GM18499 (cell line): Measurements from ENCODE around the gene ZNF132.
"Not testable (repeated sequence)": the region's sequence is repeated elsewhere in the genome, so short reads cannot be mapped to it uniquely, and the experiment has no call there.

Experiments
- ATAC-seq: cut with Tn5 transposase; IDR thresholded peaks from one replicate; pipeline ENCODE4 v1.9.1; 2021; ENCODE audit warnings: moderate number of reproducible peaks; ENCODE audit not compliant: insufficient read depth, unreplicated experiment

Gene ZNF132

DNA sequence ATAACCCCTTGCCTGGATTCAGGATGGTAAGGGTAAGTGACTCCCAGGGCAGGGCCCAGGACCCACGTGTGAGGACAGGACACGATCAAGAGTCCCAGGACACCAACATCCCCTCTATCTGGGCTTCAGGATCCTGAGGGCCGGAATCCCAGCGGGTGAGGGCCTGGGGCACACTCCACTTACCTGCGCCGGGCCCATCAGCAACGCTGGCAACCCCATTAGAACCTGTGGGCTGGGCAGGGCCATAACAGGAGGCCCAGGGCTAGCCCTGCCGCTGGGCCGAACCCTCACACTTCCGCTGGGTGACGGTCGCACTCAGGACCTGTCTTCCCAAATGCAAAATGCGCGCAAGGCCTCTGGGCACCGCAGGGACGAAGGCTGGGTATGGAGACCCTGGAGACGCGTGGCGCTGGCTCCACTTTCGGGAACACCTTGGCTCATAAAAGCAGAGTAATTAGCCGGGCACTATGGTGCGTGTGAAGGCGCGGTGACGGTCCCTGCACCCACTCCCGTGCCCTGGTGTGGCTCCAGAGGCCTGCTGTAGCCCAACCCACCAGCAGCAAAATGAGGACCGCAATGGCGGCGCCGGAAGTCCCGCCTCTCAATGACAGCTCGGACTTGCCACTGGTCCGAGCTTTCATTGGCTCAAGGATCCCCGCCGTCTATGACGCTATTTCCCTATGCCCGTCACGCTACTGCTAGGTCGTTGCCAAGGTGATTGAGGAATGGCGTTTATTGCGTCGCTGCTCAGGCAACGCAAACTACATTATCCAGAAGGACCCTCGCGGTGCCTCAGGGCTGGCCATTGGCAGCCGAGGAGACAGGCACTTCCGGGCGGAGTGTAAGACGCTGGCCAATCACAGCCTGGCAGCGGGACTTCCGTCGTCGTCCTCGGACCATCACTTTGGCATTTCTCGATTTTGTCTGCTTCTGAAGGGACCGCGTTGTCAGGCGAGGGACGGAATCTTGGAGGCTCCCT lies at the start of gene ZNF132:
TSS of gene ZNF132 (minus strand) at position 578 of the 979 bp plus-strand sequence. CDS start at position 246, 332 bp downstream.
- ATAC-seq = peak; percentile 90

DNA sequence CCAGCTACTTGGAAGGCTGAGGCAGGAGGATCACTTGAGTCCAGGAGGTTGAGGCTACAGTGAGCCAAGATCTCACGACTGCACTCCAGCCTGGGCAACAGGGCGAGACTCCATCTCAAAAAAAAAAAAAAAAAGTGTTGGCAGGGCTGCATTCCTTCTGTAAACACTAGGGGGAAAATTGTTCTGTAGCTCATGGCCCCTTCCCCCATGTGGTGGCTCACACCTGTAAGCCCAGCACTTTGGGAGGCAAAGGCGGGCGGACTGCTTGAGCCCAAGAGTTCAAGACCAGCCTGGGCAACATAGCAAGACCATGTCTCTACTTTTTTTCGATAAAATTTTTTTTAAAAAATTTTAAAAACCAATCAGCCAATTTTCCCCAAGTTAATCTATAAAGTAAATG lies 44.4 kb upstream of the ZNF132 start:
- ATAC-seq = not testable (repeated sequence)

DNA sequence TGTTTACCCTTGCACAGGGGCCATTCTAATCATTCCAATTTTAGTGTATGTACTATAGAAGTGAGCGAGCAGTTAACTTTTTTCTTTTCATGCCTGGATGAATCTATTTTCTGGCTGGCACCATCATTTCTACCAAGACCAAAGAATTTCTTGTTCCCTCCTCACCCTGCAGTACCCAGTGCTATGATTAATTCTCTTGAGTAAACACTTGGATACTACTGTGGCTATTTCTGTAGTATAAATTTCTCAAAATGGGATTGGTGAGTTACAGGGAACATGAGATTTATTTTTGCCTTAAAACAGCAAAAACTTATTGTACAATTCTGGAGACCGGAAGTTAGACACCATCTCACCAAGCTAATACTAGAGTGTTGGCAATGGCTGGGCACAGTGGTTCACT lies 43.8 kb upstream of the ZNF132 start:
- no peak for ATAC-seq

DNA sequence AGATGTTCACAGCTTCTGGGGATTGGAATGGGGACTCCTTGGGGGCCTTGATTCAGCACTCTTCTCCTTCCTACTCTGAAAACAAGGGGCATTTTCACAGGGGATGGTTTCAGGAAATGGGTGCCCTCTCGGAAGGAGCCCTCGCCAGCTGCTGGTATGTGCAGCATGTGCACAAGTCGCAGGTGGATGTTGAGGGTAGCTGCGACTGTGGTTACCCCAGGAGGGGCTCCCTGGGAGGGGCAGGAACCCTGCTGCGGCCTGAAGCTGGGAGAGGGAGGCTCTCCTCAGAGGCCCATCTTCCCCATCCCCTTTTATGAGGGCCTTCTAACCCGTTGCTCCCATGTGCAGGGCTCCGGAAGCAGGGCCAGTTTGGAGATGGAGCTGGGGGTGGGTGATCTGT lies 42.4 kb upstream of the ZNF132 start:
- ATAC-seq = no peak

DNA sequence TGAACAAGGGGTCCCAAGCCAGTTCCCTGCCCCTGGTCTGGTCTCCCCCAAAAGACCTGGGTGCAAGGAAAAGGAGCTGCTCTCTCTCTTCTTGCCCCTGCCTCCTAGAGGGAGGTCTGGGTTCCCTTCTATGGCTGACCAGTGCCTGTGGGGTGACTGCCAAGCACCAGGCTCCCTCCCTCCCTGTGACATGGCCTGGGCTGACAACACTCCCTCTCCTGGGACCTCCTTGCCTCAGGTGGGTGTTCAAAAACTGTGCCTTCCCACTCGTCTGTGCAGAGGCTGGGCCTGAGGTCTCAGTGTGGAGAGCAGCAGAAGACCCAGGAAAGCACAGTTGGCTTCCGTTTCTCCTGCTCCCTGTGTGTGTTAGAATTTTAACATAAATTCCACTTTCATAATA lies 40.9 kb upstream of the ZNF132 start:
- ATAC-seq = no peak

DNA sequence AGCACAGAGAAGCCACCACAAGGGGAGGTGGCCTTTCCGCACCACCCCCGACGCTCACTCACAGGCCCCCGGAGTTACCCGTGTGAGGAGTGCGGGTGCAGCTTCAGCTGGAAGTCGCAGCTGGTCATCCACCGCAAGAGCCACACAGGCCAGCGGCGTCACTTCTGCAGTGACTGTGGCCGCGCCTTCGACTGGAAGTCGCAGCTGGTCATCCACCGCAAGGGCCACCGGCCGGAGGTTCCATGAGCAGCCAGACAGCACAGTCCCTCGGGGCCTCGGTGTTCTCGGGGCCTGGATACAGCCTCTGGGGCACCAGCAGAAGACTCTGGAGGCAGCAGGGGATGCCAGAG lies 40.5 kb upstream of the ZNF132 start:
- no peak for ATAC-seq

DNA sequence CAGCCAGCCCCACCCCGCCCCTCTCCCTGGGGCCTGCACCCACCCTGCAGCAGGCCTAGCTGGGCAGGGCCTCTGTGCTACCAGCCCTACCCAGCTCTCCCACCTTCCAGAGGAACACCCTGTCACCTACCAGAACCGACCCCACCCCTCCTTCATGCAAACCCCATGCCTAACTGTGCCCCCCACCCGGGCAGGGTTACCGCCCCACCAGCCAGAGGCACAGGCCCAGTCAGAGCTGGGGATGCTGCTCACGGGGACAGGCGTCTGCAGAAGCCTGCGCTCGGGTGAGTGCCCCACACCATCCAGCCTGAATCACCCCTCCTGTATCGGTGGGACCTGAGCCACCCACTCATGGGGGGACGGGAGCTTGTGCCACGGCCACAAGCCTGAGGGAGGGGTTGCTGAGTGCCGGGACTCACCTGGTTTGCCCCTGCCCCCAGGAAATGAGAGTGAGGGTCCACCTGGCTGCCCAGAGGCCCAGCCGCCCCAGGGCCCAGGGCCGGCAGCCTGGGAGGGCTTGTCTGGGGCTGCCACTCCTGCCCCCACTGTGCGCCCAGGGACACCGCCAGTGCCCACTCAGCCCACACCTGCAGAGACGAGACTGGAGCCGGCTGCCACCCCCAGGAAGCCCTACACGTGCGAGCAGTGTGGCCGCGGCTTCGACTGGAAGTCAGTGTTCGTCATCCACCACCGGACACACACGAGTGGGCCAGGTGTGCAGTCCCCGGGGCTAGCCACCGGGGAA lies 40.0 kb upstream of the ZNF132 start:
- ATAC-seq = no peak

DNA sequence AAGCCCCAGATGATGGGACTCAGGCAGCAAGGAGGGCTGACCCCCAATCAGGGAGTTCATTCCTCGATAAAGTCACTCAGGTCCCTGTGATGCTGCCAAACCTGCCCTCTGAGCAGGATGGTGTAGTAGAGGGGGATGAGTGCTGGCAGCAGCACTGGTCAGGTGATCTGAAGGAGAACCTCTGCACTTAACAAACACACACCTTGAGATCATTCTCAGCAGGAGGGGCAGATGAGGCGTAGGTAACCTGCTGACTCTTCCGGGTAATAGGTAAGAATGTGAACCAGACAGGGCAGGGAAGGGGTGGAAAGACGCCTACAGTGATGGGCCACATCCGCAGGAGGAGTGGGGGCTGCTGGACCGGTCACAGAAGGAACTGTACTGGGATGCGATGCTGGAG lies 39.4 kb upstream of the ZNF132 start:
- no peak for ATAC-seq

DNA sequence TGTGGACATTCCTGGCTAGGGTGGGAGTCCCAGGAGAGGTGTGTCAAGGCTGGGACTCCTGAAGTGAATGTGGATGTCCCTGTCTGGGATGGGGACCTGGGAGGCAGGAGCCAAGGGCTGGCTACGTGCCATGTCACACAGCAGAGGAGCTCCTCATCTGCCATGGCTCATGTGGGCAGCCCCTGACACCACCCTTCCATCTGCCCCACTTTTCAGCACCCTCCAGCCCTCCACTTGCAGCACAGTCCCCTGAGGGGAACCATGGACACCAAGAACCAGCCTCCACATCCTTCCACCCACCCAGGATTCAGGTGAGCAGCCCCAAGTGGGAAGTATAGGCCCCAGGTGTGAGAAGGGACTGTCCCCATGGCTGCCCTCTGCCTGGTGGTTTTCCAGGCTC lies 37.9 kb upstream of the ZNF132 start:
- ATAC-seq = no peak

DNA sequence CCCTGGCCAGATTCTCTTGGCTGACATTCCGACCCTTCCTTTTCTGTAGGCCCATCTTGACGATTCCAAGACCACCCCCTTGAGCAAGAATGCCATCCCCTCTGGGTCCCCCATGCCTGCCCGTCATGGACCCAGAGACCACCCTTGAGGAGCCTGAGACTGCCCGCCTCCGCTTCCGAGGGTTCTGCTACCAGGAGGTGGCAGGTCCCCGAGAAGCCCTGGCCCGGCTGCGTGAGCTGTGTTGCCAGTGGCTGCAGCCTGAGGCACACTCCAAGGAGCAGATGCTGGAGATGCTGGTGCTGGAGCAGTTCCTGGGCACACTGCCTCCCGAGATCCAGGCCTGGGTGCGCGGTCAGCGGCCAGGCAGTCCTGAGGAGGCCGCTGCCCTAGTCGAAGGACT lies 37.2 kb upstream of the ZNF132 start:
- ATAC-seq = no peak

DNA sequence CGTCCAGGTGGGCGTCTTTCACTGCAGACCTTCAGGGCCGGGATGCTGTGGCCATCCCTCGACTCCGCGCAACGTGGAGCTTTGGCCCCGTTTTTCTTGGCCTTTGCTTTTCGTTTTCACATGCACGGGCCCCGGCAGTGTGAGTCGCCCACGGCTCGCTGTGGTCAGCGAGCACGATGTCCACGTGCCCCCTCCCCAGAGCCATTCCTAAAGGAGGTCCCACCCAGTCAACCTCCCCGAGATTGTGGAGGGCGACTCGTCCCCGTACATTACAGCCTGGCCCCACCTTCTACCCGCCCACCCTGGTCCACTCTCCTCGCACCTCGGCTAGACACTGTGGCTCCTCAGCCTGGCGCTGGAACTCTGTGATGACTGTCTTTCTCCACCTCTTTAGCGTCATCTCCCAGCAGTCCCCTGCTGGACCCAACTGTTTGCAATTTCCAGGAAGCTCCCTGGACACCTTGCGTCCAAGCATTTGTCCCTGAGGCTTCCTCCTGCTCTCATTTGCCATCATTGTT lies 36.6 kb upstream of the ZNF132 start:
- no peak for ATAC-seq

DNA sequence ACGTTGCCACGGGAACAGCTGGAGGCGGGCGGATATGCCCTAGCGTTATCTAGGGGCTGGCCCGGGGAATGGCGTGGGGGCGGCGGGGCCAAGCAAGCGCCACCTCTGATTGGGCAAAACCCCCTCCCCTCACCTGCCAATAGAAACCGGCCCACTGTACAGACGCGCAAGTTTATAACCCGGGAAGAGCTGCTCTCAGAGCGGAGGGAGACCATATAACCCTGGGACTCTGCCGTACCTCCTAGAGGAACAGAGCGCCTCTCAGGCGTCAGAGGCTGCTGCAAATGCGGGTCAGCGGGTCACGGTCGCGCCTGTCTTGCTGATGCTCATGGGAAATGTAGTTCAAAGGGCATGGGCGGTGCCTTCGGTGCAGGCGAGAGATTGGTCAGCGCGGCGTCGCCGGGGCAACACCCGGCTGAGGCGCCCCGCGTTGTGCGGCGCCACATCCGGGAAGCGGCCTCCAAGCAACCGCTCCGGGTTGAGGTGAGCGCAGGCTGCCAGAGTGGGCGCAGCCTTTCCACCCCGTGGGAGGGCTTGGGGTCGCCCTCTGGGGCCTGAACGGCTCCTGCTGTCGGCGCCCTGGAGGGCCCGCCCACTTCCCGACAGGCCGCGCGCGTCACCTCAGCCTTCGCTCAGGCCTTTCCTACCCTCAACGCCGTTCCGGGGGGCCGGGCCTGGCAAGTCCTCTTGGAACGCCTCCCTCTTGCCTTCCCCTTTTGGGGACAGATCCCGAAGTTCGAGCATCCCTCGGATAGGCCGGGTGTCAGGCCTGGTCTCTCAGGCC lies 36.0 kb upstream of the ZNF132 start, which contains the start of gene ZNF446:
TSS of gene ZNF446 (plus strand) at position 639 of the 784 bp plus-strand sequence. CDS start 867 bp downstream, outside the sequence.
- ATAC-seq = peak; percentile 55

DNA sequence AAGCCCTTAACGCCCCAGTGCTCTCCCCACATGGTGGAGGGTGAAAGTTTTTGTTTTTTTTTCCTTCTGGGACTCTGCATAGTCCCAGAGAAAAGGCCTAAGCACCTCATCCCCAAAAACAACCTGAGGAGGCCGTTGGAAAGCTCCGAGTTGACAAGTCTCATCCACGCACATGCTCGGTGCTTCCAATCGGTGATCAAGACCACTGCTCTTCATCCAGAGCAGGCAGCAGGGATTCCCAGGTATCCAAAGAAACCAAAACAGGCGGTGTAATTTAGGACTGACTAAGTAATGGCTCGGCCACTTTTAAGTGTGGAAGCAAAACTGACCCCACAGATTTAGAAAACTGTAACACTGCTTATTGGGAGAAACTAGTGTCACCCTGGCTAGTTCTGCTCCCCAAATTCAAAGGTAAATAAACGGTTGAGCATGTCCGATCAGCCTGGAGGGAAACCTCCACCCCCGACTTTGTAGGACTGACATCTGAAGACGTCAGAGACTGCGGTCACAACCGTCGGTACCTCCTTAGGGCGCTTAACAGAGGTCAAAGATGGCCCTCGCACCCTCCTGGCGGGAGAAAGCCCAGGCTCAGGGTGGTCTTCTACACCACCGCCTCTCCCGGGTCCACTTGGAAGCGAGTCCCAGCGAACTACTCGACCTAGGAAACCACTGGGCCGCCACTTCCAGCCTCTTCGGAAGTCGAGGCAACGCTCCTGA lies 35.2 kb upstream of the ZNF132 start:
- ATAC-seq = no peak

DNA sequence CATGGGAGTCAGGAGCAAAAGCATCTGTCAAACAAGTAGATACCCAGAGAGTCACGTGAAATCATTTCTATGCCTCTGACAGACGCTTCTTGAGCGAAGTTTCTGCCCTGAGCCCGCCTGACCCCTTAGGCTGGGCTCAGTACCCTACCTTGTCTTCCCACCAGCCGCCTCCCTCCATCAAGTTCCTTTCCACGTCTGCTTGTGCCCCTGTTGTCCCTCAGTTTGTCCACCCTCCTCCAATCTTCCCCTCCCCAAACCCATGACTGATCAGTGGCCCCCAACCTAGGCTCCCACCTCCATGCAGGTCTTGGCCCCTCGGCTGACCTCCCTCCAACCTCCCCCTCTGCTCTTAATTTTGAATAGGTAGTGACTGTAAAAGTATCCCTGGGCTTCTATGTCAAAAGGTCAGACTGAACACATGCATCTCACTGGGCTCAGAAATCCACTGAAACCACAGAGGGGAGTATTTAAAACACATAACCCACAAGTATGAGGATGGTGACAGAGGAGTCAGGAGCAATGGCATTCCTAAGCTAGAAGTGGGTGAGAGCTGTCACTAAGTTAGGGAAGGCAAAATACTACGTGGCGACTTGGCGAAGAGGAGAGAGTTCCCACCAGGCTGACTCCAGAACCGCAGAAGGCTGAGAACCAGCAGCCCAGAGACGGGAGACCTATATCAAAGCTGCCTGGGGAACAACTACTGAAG lies 34.5 kb upstream of the ZNF132 start:
- no peak for ATAC-seq

DNA sequence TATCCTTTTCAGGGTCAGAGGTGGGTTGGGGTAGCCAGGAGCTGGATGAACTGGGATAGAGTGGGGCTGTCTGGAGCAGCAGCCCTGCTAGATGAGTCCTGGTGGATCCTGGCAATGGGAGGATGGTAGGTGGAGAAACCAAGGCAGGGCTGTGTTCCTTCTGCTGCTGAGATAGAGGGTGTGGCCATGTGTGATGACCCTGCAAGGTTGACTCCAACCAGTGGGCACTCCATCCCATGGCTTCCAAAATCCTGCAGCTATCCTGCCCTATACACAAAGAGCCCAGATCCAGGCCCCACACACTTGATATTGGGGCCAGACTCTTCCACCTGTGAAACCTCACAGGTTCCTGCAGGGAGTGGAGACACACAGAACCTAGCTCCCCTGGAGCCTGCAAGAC lies 33.8 kb upstream of the ZNF132 start:
- no peak for ATAC-seq

DNA sequence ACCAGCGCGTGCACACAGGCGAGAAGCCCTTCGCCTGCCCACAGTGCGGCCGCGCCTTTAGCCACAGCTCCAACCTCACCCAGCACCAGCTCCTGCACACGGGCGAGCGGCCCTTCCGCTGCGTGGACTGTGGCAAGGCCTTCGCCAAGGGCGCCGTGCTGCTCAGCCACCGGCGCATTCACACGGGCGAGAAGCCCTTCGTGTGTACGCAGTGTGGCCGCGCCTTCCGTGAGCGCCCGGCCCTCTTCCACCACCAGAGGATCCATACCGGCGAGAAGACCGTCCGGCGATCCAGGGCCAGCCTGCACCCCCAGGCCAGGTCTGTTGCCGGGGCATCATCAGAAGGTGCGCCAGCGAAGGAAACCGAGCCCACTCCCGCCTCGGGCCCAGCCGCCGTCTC lies 31.8 kb upstream of the ZNF132 start:
- ATAC-seq = no peak

DNA sequence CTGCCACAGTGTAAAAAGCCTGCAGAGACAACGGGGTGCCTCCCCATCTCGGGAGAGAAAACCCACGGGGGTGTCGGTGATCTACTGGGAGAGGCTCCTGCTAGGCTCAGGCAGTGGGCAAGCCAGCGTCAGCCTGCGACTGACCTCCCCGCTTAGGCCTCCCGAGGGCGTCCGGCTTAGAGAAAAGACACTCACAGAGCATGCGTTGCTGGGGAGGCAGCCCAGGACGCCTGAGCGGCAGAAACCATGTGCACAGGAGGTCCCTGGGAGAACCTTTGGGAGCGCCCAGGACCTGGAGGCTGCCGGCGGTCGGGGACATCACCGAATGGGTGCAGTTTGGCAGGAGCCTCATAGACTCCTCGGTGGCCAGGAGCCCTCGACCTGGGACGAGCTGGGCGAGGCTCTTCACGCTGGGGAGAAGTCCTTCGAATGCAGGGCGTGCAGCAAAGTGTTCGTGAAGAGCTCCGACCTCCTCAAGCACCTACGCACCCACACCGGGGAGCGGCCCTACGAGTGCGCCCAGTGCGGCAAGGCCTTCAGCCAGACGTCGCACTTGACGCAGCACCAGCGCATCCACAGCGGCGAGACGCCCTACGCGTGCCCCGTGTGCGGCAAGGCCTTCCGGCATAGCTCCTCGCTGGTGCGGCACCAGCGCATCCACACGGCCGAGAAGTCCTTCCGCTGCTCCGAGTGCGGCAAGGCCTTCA lies 31.0 kb upstream of the ZNF132 start:
- not testable (repeated sequence) for ATAC-seq

DNA sequence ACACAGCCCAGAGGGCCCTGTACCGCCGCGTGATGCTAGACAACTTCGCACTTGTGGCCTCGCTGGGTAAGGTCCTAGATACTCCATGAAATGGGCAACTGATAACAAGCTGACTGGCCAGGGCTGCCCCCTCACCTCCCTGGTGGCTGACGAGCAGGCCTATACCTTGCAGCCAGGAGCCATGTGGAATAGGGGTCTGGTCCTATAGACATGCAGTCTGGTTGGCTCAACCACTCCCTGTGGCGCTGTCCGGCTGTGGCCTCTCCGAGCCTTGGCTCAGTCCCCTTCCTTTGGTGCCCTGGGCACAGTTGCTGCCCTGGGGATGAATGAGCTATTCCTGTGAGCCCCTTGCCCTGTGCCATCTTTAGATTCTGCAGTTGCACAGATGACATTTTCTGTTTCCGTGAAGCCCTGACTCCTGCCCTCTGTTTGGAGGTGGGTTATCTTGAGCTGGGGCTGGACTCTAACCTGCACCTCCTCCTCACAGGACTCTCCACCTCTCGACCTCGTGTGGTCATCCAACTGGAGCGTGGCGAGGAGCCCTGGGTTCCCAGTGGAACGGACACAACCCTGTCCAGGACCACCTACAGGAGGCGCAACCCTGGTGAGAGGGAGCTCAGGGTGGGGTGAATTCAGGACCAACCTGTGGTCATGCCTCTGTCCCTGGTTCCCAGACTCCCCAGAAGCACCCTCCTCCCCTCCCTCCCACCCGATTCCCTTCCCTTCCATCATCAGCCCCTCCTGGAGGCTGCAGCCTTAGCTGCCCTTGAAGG lies 29.5 kb upstream of the ZNF132 start:
- no peak for ATAC-seq
